K562 (cell line): ENCODE results near the gene PCID2. TPM values are rescaled to one million over a fixed set of nuclear protein-coding genes. Genes with fewer than 3 reads are reported as not detected.

Experiments used
- CEBPG ChIP-seq, 3 experiments: fragments of 200-800 bp in 1 of 3; sonication (Bioruptor generic) in 1 of 3; sonication (generic) in 1 of 3; formaldehyde crosslinking in 1 of 3; IDR thresholded peaks in 2 of 3; conservative IDR thresholded peaks in 1 of 3; 2 replicates each; pipeline versions ENCODE4 v1.6.1 to v1.8.0; 2016 to 2022; ENCODE audit warnings: missing compliant biosample characterization in 2 of 3, missing genetic modification characterization in 2 of 3, mild to moderate bottlenecking in 1 of 3, missing genetic modification reagents in 1 of 3
- CHD4 ChIP-seq: fragments of 200-600 bp; sonication (generic); IDR thresholded peaks from 3 replicates; pipeline ENCODE4 v1.6.1; 2012; ENCODE audit warnings: low read depth, mild to moderate bottlenecking, mixed read lengths, low read length, inconsistent platforms; ENCODE audit not compliant: insufficient read depth, insufficient replicate concordance, poor library complexity, severe bottlenecking
- MYBL2 ChIP-seq, 2 experiments: fragments of 450-650 bp in 1 of 2; sonication (generic) in 1 of 2; formaldehyde crosslinking in 1 of 2; IDR thresholded peaks; 2 replicates each; pipeline versions ENCODE4 v1.6.1 to v1.8.1; 2017 to 2022; ENCODE audit warnings: borderline replicate concordance in 1 of 2, inconsistent platforms in 1 of 2, low read depth in 1 of 2, mild to moderate bottlenecking in 1 of 2, missing genetic modification reagents in 1 of 2, moderate library complexity in 1 of 2
- NELFE ChIP-seq: IDR thresholded peaks from 2 replicates; pipeline ENCODE4 v1.6.1; 2011; ENCODE audit warnings: mild to moderate bottlenecking; ENCODE audit not compliant: insufficient read depth, insufficient read length
- SREBF1 ChIP-seq: fragments of 150-350 bp; IDR thresholded peaks from 2 replicates; pipeline ENCODE4 v1.6.1; 2014; ENCODE audit warnings: antibody characterized with exemption, low read depth, low read length, borderline replicate concordance
- TOE1 ChIP-seq, 2 experiments: fragments of 450-650 bp in 1 of 2; sonication (generic) in 1 of 2; formaldehyde crosslinking in 1 of 2; IDR thresholded peaks; 2 replicates each; pipeline versions ENCODE4 v1.7.1 to v1.8.0; 2016 to 2022; ENCODE audit warnings: borderline replicate concordance in 2 of 2, mild to moderate bottlenecking in 2 of 2, antibody characterized with exemption in 1 of 2, inconsistent platforms in 1 of 2, low read depth in 1 of 2, missing genetic modification reagents in 1 of 2, moderate library complexity in 1 of 2
- ZNF232 ChIP-seq: sonication (generic); formaldehyde crosslinking; IDR thresholded peaks from 2 replicates; pipeline ENCODE4 v1.8.0; 2022; ENCODE audit warnings: mild to moderate bottlenecking, missing genetic modification reagents
- polyA plus RNA-seq, 8 experiments: library from polyadenylated mRNA; depleted of rRNA in 4 of 8; stranded (reverse) in 5 of 8; unstranded in 3 of 8; fragments of >200 nt; fragmentation: Nextera tagmentation in 2 of 8; fragmentation: Illumina TruSeq in 1 of 8; extraction: Ambion mirVana in 2 of 8; extraction: Trizol in 1 of 8; gene quantifications; 2 replicates each; pipeline versions ENCODE4 v1.2.1 to v1.2.3, GENCODE V29; 2011 to 2014; ENCODE audit warnings: inconsistent platforms in 1 of 8, missing spikeins in 1 of 8
- total RNA-seq, 7 experiments: library from RNA; depleted of rRNA in 6 of 7; stranded (reverse); fragments of >200 nt in 6 of 7; fragmentation: Illumina TruSeq in 2 of 7; extraction: Trizol in 2 of 7; gene quantifications; 2 replicates each; pipeline versions ENCODE4 v1.2.1 to v1.2.3, GENCODE V29; 2011 to 2021; ENCODE audit warnings: low replicate concordance in 1 of 7
- TF ChIP-seq, protein P1 (sequence below): fragments of 450-650 bp; formaldehyde crosslinking; IDR thresholded peaks from 2 replicates; pipeline ENCODE4 v1.4.0; 2022; ENCODE audit warnings: missing genetic modification characterization
- TF ChIP-seq, protein P2 (sequence below): fragments of 450-650 bp; IDR thresholded peaks from 2 replicates; pipeline ENCODE4 v1.6.1; 2017; ENCODE audit warnings: antibody characterized with exemption
- TF ChIP-seq, protein P3 (sequence below): sonication (generic); formaldehyde crosslinking; IDR thresholded peaks from 2 replicates; pipeline ENCODE4 v1.8.1; 2023; ENCODE audit warnings: mild to moderate bottlenecking, missing genetic modification reagents
- TF ChIP-seq, protein P4 (sequence below): fragments of 250-450 bp; sonication (Bioruptor Pico); IDR thresholded peaks from 2 replicates; pipeline ENCODE4 v1.9.0; 2021; ENCODE audit warnings: mild to moderate bottlenecking, inconsistent platforms
- TF ChIP-seq, protein P5 (sequence below): fragments of 250-450 bp; sonication (Bioruptor Pico); IDR thresholded peaks from 2 replicates; pipeline ENCODE4 v1.5.0; 2020; ENCODE audit warnings: mild to moderate bottlenecking, borderline replicate concordance

Gene PCID2
- total and polyA plus RNA-seq, 9 of the 15 experiments (the other 6 are each of a cell fraction or from before 2014, with no cell fraction given), result 39.6 to 117 (median 59.6) TPM

DNA sequence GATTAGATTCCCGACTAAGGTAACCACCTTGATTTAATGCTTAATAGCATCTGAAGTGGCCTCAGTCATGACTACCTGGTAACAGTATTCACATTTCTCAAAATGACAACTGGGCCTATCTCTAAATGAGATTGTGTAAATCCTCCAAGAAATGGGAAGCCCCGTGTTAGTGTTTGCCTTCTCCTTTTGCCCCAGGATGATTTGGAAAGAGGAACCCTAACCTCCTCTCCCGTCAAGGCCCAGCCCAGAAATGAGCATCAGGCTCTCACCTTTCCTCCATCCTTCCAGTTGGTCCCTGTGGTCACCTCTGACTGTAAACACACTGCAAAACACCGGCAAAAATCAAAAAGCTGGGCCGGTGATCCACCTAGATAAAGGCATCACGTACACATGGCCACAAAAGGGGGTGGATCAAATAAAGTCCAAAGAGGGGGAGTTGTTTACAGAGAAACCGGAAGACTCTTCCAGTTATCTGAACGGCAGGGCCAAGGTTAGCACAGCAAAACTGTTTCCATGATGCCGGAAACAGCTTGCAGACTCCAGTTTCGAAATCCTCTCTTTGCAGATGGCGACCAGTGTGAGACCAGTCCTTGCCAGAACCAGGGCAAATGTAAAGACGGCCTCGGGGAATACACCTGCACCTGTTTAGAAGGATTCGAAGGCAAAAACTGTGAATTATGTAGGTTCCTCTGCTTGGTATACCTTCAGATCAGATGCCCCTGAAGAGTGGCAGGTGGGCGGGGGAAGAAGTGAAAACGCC is 69.5 kb downstream of the PCID2 start (continued):
- TF ChIP-seq, protein P1, sequence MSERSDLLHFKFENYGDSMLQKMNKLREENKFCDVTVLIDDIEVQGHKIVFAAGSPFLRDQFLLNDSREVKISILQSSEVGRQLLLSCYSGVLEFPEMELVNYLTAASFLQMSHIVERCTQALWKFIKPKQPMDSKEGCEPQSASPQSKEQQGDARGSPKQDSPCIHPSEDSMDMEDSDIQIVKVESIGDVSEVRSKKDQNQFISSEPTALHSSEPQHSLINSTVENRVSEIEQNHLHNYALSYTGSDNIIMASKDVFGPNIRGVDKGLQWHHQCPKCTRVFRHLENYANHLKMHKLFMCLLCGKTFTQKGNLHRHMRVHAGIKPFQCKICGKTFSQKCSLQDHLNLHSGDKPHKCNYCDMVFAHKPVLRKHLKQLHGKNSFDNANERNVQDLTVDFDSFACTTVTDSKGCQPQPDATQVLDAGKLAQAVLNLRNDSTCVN (CRISPR knock-in tag), result no peak
- TF ChIP-seq, protein P2, sequence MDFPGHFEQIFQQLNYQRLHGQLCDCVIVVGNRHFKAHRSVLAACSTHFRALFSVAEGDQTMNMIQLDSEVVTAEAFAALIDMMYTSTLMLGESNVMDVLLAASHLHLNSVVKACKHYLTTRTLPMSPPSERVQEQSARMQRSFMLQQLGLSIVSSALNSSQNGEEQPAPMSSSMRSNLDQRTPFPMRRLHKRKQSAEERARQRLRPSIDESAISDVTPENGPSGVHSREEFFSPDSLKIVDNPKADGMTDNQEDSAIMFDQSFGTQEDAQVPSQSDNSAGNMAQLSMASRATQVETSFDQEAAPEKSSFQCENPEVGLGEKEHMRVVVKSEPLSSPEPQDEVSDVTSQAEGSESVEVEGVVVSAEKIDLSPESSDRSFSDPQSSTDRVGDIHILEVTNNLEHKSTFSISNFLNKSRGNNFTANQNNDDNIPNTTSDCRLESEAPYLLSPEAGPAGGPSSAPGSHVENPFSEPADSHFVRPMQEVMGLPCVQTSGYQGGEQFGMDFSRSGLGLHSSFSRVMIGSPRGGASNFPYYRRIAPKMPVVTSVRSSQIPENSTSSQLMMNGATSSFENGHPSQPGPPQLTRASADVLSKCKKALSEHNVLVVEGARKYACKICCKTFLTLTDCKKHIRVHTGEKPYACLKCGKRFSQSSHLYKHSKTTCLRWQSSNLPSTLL, result no peak
- TF ChIP-seq, protein P3, sequence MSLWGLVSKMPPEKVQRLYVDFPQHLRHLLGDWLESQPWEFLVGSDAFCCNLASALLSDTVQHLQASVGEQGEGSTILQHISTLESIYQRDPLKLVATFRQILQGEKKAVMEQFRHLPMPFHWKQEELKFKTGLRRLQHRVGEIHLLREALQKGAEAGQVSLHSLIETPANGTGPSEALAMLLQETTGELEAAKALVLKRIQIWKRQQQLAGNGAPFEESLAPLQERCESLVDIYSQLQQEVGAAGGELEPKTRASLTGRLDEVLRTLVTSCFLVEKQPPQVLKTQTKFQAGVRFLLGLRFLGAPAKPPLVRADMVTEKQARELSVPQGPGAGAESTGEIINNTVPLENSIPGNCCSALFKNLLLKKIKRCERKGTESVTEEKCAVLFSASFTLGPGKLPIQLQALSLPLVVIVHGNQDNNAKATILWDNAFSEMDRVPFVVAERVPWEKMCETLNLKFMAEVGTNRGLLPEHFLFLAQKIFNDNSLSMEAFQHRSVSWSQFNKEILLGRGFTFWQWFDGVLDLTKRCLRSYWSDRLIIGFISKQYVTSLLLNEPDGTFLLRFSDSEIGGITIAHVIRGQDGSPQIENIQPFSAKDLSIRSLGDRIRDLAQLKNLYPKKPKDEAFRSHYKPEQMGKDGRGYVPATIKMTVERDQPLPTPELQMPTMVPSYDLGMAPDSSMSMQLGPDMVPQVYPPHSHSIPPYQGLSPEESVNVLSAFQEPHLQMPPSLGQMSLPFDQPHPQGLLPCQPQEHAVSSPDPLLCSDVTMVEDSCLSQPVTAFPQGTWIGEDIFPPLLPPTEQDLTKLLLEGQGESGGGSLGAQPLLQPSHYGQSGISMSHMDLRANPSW, result no peak
- TF ChIP-seq NELFE (no peak), CEBPG (CRISPR knock-in tag; IDR thresholded peaks at IDR 0.05) (no peak), CEBPG (tag; conservative IDR thresholded peaks at IDR 0.05 in 1 of 2, IDR thresholded peaks at IDR 0.05 in 1 of 2) (0 out of 4 replicates have a peak, but pooled peaks have one; percentile 9 to 12), TOE1 (IDR thresholded peaks at IDR 0.05; ENCODE audit: borderline replicate concordance) (no peak), TOE1 (CRISPR knock-in tag; IDR thresholded peaks at IDR 0.05; ENCODE audit: borderline replicate concordance, low read depth) (no peak), ZNF232 (CRISPR knock-in tag) (no peak), CHD4 (no peak), MYBL2 (IDR thresholded peaks at IDR 0.05; ENCODE audit: low read depth) (no peak), MYBL2 (CRISPR knock-in tag; IDR thresholded peaks at IDR 0.05; ENCODE audit: borderline replicate concordance) (no peak), SREBF1 (no peak)
- TF ChIP-seq, protein P4, sequence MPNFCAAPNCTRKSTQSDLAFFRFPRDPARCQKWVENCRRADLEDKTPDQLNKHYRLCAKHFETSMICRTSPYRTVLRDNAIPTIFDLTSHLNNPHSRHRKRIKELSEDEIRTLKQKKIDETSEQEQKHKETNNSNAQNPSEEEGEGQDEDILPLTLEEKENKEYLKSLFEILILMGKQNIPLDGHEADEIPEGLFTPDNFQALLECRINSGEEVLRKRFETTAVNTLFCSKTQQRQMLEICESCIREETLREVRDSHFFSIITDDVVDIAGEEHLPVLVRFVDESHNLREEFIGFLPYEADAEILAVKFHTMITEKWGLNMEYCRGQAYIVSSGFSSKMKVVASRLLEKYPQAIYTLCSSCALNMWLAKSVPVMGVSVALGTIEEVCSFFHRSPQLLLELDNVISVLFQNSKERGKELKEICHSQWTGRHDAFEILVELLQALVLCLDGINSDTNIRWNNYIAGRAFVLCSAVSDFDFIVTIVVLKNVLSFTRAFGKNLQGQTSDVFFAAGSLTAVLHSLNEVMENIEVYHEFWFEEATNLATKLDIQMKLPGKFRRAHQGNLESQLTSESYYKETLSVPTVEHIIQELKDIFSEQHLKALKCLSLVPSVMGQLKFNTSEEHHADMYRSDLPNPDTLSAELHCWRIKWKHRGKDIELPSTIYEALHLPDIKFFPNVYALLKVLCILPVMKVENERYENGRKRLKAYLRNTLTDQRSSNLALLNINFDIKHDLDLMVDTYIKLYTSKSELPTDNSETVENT, result no peak
- TF ChIP-seq, protein P5, sequence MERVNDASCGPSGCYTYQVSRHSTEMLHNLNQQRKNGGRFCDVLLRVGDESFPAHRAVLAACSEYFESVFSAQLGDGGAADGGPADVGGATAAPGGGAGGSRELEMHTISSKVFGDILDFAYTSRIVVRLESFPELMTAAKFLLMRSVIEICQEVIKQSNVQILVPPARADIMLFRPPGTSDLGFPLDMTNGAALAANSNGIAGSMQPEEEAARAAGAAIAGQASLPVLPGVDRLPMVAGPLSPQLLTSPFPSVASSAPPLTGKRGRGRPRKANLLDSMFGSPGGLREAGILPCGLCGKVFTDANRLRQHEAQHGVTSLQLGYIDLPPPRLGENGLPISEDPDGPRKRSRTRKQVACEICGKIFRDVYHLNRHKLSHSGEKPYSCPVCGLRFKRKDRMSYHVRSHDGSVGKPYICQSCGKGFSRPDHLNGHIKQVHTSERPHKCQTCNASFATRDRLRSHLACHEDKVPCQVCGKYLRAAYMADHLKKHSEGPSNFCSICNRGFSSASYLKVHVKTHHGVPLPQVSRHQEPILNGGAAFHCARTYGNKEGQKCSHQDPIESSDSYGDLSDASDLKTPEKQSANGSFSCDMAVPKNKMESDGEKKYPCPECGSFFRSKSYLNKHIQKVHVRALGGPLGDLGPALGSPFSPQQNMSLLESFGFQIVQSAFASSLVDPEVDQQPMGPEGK (CRISPR knock-in tag), result no peak
